Measurements from ENCODE around the gene MORN5. TPM values are rescaled to one million over a fixed set of nuclear protein-coding genes. Genes with fewer than 3 reads are reported as not detected.

MORN5 gene
- total and polyA plus RNA-seq, 4 donors = not detected

GRCh38 chr9:122173670-122174069 lies 14.0 kb downstream of the MORN5 start:
- H3K27me3 ChIP-seq (ENCODE audit: control insufficient read depth in 1 of 2, insufficient read depth in 2 of 2, low read length in 1 of 2) = no peaks in the 10 kb centered on the region
- H3K36me3 ChIP-seq (ENCODE audit: control insufficient read depth in 1 of 2, insufficient read depth in 2 of 2, low read length in 1 of 2) = no peaks in the 10 kb centered on the region
- peaks cover 2% of the 10 kb centered on the region for H3K9me3 ChIP-seq (ENCODE audit: control insufficient read depth, low read length)
- ATAC-seq (ENCODE audit: low FRiP score) (no peak), DNase-seq (no peak)
- H3K27ac ChIP-seq (ENCODE audit: low read depth in 1 of 2, low read length in 2 of 2) = no peak overlapping the region
- intact Hi-C loops (cut with DNase I) = no loop called here
- no peak overlapping the region for H3K4me3 ChIP-seq (ENCODE audit: low read length in 2 of 2)
- H3K4me1 ChIP-seq (ENCODE audit: control insufficient read depth in 1 of 2, insufficient read depth in 2 of 2, low read length in 2 of 2) = no peaks in the 10 kb centered on the region
- WGBS, 2 donors = 75 to 77% methylated on average over 3 of the region's 3 CpGs

GRCh38 chr9:122176916-122177315 lies 17.2 kb downstream of the MORN5 start:
- intact Hi-C loops (cut with DNase I) = no loop called here
- WGBS, 2 donors = 73 to 74% methylated on average over 2 of the region's 2 CpGs
- no peak for DNase-seq
- Histone ChIP-seq H3K27ac (ENCODE audit: low read depth in 1 of 2, low read length in 2 of 2) (no peak overlapping the region), H3K4me1 (ENCODE audit: control insufficient read depth in 1 of 2, insufficient read depth in 2 of 2, low read length in 2 of 2) (no peaks in the 10 kb centered on the region), H3K4me3 (ENCODE audit: low read length in 2 of 2) (no peak overlapping the region), H3K36me3 (ENCODE audit: control insufficient read depth in 1 of 2, insufficient read depth in 2 of 2, low read length in 1 of 2) (no peaks in the 10 kb centered on the region), H3K9me3 (ENCODE audit: control insufficient read depth, low read length) (peaks cover 2% of the 10 kb centered on the region), H3K27me3 (ENCODE audit: control insufficient read depth in 1 of 2, insufficient read depth in 2 of 2, low read length in 1 of 2) (no peaks in the 10 kb centered on the region)
- ATAC-seq (ENCODE audit: low FRiP score) = no peak

GRCh38 chr9:122179054-122179689 lies 19.5 kb downstream of the MORN5 start:
- no peaks in the 10 kb centered on the region for H3K27me3 ChIP-seq (ENCODE audit: control insufficient read depth in 1 of 2, insufficient read depth in 2 of 2, low read length in 1 of 2)
- ATAC-seq (ENCODE audit: low FRiP score) (no peak), DNase-seq (no peak)
- 72 to 83% methylated on average over 5 of the region's 5 CpGs for WGBS, 2 donors
- no peaks in the 10 kb centered on the region for H3K9me3 ChIP-seq (ENCODE audit: control insufficient read depth, low read length)
- H3K4me1 ChIP-seq (ENCODE audit: control insufficient read depth in 1 of 2, insufficient read depth in 2 of 2, low read length in 2 of 2) = no peaks in the 10 kb centered on the region
- intact Hi-C loops (cut with DNase I) = no loop called here
- H3K27ac ChIP-seq (ENCODE audit: low read depth in 1 of 2, low read length in 2 of 2) = no peak overlapping the region
- no peaks in the 10 kb centered on the region for H3K36me3 ChIP-seq (ENCODE audit: control insufficient read depth in 1 of 2, insufficient read depth in 2 of 2, low read length in 1 of 2)
- H3K4me3 ChIP-seq (ENCODE audit: low read length in 2 of 2) = no peak overlapping the region

GRCh38 chr9:122179690-122180074 lies 20.0 kb downstream of the MORN5 start:
- H3K4me3 ChIP-seq (ENCODE audit: low read length in 2 of 2) = no peak overlapping the region
- 54 to 69% methylated on average over 2 of the region's 2 CpGs for WGBS, 2 donors
- no peaks in the 10 kb centered on the region for H3K36me3 ChIP-seq (ENCODE audit: control insufficient read depth in 1 of 2, insufficient read depth in 2 of 2, low read length in 1 of 2)
- no peaks in the 10 kb centered on the region for H3K4me1 ChIP-seq (ENCODE audit: control insufficient read depth in 1 of 2, insufficient read depth in 2 of 2, low read length in 2 of 2)
- ATAC-seq (ENCODE audit: low FRiP score) = no peak
- intact Hi-C loops (cut with DNase I) = no loop called here
- H3K27ac ChIP-seq (ENCODE audit: low read depth in 1 of 2, low read length in 2 of 2) = no peak overlapping the region
- H3K27me3 ChIP-seq (ENCODE audit: control insufficient read depth in 1 of 2, insufficient read depth in 2 of 2, low read length in 1 of 2) = no peaks in the 10 kb centered on the region
- no peak for DNase-seq
- no peaks in the 10 kb centered on the region for H3K9me3 ChIP-seq (ENCODE audit: control insufficient read depth, low read length)

- ATAC-seq (ENCODE audit: low FRiP score) (no peak), DNase-seq (no peak)
- Histone ChIP-seq H3K27ac (ENCODE audit: low read depth in 1 of 2, low read length in 2 of 2) (no peak overlapping the region), H3K27me3 (ENCODE audit: control insufficient read depth in 1 of 2, insufficient read depth in 2 of 2, low read length in 1 of 2) (no peaks in the 10 kb centered on the region), H3K9me3 (ENCODE audit: control insufficient read depth, low read length) (no peaks in the 10 kb centered on the region), H3K4me3 (ENCODE audit: low read length in 2 of 2) (no peak overlapping the region), H3K36me3 (ENCODE audit: control insufficient read depth in 1 of 2, insufficient read depth in 2 of 2, low read length in 1 of 2) (no peaks in the 10 kb centered on the region), H3K4me1 (ENCODE audit: control insufficient read depth in 1 of 2, insufficient read depth in 2 of 2, low read length in 2 of 2) (no peaks in the 10 kb centered on the region)
- intact Hi-C loops (cut with DNase I) = no loop called here
- WGBS, 2 donors = 55 to 63% methylated on average over 4 of the region's 4 CpGs
Observed at GRCh38 chr9:122180633-122181032, 20.9 kb downstream of the MORN5 start.

GRCh38 chr9:122183501-122183900 lies 23.8 kb downstream of the MORN5 start:
- no peaks in the 10 kb centered on the region for H3K4me1 ChIP-seq (ENCODE audit: control insufficient read depth in 1 of 2, insufficient read depth in 2 of 2, low read length in 2 of 2)
- H3K4me3 ChIP-seq (ENCODE audit: low read length in 2 of 2) = no peak overlapping the region
- no peak for DNase-seq
- ATAC-seq (ENCODE audit: low FRiP score) = no peak
- 54 to 58% methylated on average over 7 of the region's 7 CpGs for WGBS, 2 donors
- no peaks in the 10 kb centered on the region for H3K9me3 ChIP-seq (ENCODE audit: control insufficient read depth, low read length)
- no peak overlapping the region for H3K27ac ChIP-seq (ENCODE audit: low read depth in 1 of 2, low read length in 2 of 2)
- intact Hi-C loops (cut with DNase I) = no loop called here
- no peaks in the 10 kb centered on the region for H3K36me3 ChIP-seq (ENCODE audit: control insufficient read depth in 1 of 2, insufficient read depth in 2 of 2, low read length in 1 of 2)
- H3K27me3 ChIP-seq (ENCODE audit: control insufficient read depth in 1 of 2, insufficient read depth in 2 of 2, low read length in 1 of 2) = no peaks in the 10 kb centered on the region

GRCh38 chr9:122184551-122184950 lies 24.8 kb downstream of the MORN5 start:
- no peaks in the 10 kb centered on the region for H3K4me1 ChIP-seq (ENCODE audit: control insufficient read depth in 1 of 2, insufficient read depth in 2 of 2, low read length in 2 of 2)
- H3K36me3 ChIP-seq (ENCODE audit: control insufficient read depth in 1 of 2, insufficient read depth in 2 of 2, low read length in 1 of 2) = no peaks in the 10 kb centered on the region
- H3K9me3 ChIP-seq (ENCODE audit: control insufficient read depth, low read length) = no peaks in the 10 kb centered on the region
- H3K27me3 ChIP-seq (ENCODE audit: control insufficient read depth in 1 of 2, insufficient read depth in 2 of 2, low read length in 1 of 2) = no peaks in the 10 kb centered on the region
- intact Hi-C loops (cut with DNase I) = no loop called here
- no peak overlapping the region for H3K27ac ChIP-seq (ENCODE audit: low read depth in 1 of 2, low read length in 2 of 2)
- 62 to 72% methylated on average over 1 of the region's 1 CpG for WGBS, 2 donors
- ATAC-seq (ENCODE audit: low FRiP score) (no peak), DNase-seq (no peak)
- H3K4me3 ChIP-seq (ENCODE audit: low read length in 2 of 2) = no peak overlapping the region

GRCh38 chr9:122186301-122186700 lies 26.6 kb downstream of the MORN5 start:
- H3K4me1 ChIP-seq (ENCODE audit: control insufficient read depth in 1 of 2, insufficient read depth in 2 of 2, low read length in 2 of 2) = no peaks in the 10 kb centered on the region
- WGBS, 2 donors = 86% methylated on average over 5 of the region's 5 CpGs
- intact Hi-C loops (cut with DNase I) = no loop called here
- no peak overlapping the region for H3K27ac ChIP-seq (ENCODE audit: low read depth in 1 of 2, low read length in 2 of 2)
- no peaks in the 10 kb centered on the region for H3K27me3 ChIP-seq (ENCODE audit: control insufficient read depth in 1 of 2, insufficient read depth in 2 of 2, low read length in 1 of 2)
- no peak overlapping the region for H3K4me3 ChIP-seq (ENCODE audit: low read length in 2 of 2)
- ATAC-seq (ENCODE audit: low FRiP score) (no peak), DNase-seq (no peak)
- H3K36me3 ChIP-seq (ENCODE audit: control insufficient read depth in 1 of 2, insufficient read depth in 2 of 2, low read length in 1 of 2) = no peaks in the 10 kb centered on the region
- H3K9me3 ChIP-seq (ENCODE audit: control insufficient read depth, low read length) = no peaks in the 10 kb centered on the region

- Histone ChIP-seq H3K36me3 (ENCODE audit: control insufficient read depth in 1 of 2, insufficient read depth in 2 of 2, low read length in 1 of 2) (no peaks in the 10 kb centered on the region), H3K4me3 (ENCODE audit: low read length in 2 of 2) (no peak overlapping the region), H3K4me1 (ENCODE audit: control insufficient read depth in 1 of 2, insufficient read depth in 2 of 2, low read length in 2 of 2) (no peaks in the 10 kb centered on the region), H3K27me3 (ENCODE audit: control insufficient read depth in 1 of 2, insufficient read depth in 2 of 2, low read length in 1 of 2) (no peaks in the 10 kb centered on the region), H3K27ac (ENCODE audit: low read depth in 1 of 2, low read length in 2 of 2) (no peak overlapping the region), H3K9me3 (ENCODE audit: control insufficient read depth, low read length) (no peaks in the 10 kb centered on the region)
- intact Hi-C loops (cut with DNase I) = no loop called here
- ATAC-seq (ENCODE audit: low FRiP score) (no peak), DNase-seq (no peak)
- WGBS, 2 donors = 90 to 93% methylated on average over 8 of the region's 8 CpGs
Observed at GRCh38 chr9:122186777-122187470, 27.2 kb downstream of the MORN5 start.
